GM12874 (cell line): ENCODE data around the gene RELB.

Source experiments
- TF ChIP-seq, protein P1 (sequence below): IDR thresholded peaks from 2 replicates; pipeline ENCODE4 v1.5.1; 2011; ENCODE audit warnings: low read depth, mild to moderate bottlenecking, control low read depth, low read length, moderate library complexity; ENCODE audit not compliant: insufficient read depth

Gene RELB

DNA sequence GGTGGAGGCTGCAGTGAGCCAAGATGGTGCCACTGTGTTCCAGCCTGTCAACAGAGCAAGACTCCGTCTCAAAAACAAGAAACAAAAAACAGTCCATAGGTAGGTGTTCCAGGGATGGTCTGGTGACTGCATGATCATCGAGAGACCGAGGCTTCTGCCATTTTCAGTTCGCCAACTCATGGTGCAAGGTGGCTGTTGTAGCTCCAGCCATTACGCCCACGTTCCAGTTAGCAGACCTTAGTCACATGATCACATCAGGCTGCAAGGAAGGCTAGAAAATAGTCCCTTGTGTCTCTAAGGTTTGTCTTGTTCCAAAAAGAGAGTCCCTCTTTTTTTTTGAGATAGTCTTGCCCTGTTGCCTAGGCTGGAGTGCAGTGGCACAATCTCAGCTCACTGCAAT is 34.5 kb downstream of the RELB start:
- TF ChIP-seq, protein P1, sequence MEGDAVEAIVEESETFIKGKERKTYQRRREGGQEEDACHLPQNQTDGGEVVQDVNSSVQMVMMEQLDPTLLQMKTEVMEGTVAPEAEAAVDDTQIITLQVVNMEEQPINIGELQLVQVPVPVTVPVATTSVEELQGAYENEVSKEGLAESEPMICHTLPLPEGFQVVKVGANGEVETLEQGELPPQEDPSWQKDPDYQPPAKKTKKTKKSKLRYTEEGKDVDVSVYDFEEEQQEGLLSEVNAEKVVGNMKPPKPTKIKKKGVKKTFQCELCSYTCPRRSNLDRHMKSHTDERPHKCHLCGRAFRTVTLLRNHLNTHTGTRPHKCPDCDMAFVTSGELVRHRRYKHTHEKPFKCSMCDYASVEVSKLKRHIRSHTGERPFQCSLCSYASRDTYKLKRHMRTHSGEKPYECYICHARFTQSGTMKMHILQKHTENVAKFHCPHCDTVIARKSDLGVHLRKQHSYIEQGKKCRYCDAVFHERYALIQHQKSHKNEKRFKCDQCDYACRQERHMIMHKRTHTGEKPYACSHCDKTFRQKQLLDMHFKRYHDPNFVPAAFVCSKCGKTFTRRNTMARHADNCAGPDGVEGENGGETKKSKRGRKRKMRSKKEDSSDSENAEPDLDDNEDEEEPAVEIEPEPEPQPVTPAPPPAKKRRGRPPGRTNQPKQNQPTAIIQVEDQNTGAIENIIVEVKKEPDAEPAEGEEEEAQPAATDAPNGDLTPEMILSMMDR = no peak

DNA sequence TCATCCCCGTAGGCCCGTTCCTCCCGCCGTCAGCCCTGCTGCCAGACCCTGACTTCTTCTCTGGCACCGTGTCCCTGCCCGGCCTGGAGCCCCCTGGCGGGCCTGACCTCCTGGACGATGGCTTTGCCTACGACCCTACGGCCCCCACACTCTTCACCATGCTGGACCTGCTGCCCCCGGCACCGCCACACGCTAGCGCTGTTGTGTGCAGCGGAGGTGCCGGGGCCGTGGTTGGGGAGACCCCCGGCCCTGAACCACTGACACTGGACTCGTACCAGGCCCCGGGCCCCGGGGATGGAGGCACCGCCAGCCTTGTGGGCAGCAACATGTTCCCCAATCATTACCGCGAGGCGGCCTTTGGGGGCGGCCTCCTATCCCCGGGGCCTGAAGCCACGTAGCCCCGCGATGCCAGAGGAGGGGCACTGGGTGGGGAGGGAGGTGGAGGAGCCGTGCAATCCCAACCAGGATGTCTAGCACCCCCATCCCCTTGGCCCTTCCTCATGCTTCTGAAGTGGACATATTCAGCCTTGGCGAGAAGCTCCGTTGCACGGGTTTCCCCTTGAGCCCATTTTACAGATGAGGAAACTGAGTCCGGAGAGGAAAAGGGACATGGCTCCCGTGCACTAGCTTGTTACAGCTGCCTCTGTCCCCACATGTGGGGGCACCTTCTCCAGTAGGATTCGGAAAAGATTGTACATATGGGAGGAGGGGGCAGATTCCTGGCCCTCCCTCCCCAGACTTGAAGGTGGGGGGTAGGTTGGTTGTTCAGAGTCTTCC is 36.3 kb downstream of the RELB start:
- TF ChIP-seq, protein P1 = no peak

DNA sequence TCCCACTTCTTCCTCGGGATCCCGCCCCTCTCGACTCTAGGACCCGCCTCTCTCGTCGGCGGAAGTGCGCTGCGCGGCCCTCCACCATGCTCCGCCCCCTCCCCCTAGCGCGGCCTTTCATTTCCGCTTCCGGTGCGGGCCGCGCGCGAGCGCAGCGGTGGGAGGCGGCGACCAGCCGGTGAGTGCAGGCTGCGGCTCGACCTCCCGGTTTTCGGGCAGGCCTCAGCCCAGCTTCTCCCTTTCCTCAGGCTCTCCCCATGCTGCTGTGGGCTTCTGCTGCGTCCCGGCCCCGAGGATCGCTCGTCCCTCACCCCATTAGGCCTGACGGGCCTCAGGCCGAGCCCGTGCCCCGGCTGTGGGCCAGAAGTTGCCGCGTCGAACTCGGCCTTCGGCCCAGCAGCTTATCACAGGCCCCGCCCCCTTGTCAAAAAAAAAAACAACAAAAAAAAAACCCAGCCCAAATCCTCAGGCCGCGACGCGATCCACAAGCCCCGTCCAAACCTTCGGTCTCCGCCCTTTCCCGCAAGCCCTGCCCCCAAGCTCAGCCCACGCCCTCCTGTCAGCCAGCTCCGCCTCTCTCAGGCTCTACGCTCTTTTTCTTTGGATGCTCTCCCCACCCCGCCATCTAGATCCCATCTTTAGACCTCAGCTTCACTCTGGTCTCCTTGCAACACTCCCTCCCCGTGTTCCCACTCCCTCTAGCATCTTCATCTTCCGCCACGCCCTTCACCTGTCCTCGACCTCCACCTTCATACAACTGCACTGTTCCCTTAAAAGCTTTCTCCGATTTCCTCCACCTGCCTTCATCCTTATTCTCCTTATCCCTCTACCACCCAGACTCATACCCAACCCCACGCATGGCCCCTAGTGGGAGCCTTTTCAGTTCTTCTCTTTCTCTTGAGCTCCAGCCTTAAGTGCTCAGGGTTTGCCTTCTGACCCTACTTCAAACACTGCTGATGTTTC is 37.9 kb downstream of the RELB start, which contains the start of gene CLASRP:
Gene CLASRP (plus strand): TSS at position 115 of the 963 bp plus-strand sequence. CDS start 1,168 bp downstream, outside the sequence.
- TF ChIP-seq, protein P1 = no peak

DNA sequence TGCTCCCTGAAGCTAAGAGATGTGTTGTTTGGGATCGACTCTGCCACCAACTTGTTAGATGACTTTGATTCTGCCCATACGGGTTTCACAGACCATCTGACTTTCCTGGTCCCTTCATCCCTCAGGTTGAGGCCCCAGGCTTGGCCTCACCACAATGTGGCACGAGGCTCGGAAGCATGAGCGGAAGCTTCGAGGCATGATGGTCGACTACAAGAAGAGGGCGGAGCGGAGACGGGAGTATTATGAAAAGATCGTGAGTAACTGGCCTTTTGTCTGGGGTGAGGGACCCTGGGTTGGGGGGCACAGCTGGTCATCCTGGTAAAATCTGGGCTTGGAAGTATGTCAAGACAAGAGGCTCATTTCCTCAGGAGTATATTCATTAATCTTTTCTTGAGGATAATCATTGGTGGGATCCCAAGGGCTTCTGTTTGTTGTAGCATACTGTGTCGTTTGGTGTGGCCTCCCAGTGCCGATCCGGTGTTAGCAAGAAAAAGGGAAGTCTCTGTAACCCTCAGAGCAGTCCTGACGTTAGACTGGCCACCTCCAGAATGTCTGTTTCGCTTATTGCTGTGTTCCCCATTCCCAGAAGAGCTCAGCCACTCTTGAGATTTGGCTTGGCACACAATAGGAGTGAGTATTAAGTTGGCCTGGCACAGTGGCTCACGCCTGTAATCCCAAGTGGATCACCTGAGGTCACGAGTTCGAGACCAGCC is 39.0 kb downstream of the RELB start:
- TF ChIP-seq, protein P1 = no peak

DNA sequence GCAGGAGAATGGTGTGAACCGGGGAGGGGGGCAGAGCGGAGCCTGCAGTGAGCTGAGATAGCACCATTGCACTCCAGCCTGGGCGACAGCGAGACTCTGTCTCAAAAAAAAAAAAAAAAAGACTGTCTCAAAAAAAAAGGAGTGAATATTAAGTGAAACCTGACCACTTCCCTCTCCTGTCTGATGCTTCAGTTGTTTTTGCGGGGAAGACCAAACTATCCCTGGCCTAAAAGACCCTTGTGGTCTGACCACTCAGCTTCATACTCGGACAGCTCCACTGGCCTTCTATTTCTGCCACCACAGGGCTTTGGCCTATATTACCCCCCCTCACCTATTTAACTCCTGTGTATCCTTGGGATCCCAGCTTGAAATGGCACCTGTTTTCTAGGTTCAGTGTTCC is 39.9 kb downstream of the RELB start:
- TF ChIP-seq, protein P1 = no peak

DNA sequence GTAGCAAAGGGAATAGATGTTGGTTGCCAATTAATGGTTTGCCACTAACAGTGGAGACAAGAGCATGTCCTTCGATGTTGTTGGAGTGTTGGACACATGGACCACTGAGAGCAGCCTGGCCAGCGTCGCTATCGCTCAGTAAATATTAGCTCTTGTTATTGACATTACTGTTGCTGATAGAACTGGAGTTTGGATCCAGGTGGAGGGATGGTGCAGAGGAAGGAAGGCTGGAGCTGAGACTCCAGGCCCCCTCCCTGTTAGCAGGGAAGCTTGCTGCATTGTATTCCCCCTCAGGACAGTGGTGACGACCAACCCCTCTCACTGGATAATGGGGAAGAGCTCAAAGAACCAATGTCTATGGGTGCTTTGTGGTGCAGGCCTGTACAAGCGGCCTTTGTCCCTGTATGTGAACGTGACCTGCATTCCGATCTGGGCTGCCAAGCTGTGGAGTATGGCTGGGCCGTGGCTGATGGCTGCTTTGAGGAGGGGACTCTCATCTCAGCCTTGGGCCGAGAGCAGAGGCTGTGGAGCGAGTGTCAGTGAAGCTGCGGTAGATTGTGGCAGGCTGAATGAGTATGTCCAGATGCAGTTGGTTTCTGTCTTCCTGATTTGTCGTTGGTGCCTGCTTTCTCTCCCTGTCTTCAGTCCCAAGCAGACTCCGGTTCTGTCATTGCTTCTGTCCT is 44.5 kb downstream of the RELB start:
- TF ChIP-seq, protein P1 = no peak
